WTC11 (cell line): Measurements from ENCODE around the gene LINC01488. TPM values are rescaled to one million over a fixed set of nuclear protein-coding genes. Genes with fewer than 3 reads are reported as not detected.

Experiments
- ATAC-seq: fragments of 200-7000 bp; cut with Tn5 transposase; 2 replicates; pipeline ENCODE4 v1.10.0; 2021; ENCODE audit warnings: mild to moderate bottlenecking, moderate library complexity
- CTCF ChIA-PET: fragments of 300-600 bp; sonication (Branson Sonifier 250); formaldehyde crosslinking; loops from one replicate; lab custom pipeline; 2021; ENCODE audit warnings: antibody characterized with exemption; lab: Charles Lee
- POLR2A ChIA-PET: fragments of 350-600 bp; sonication (Branson Sonifier 250); formaldehyde crosslinking; loops from one replicate; lab custom pipeline; 2021; ENCODE audit warnings: antibody characterized with exemption; lab: Charles Lee
- DNase-seq: peaks from one replicate; pipeline ENCODE4 v3.0.0; 2021; ENCODE audit warnings: low spot score
- H3K27ac Mint-ChIP-seq: 2 replicates; pipeline ENCODE4 v1.8.0; 2021; ENCODE audit warnings: mixed read lengths
- H3K27me3 Mint-ChIP-seq: 2 replicates; pipeline ENCODE4 v1.8.0; 2021; ENCODE audit warnings: low read depth, mild to moderate bottlenecking, moderate library complexity, mixed read lengths
- H3K36me3 Mint-ChIP-seq: 2 replicates; pipeline ENCODE4 v1.8.0; 2021; ENCODE audit warnings: mixed read lengths
- H3K4me1 Mint-ChIP-seq: 2 replicates; pipeline ENCODE4 v1.8.0; 2022; ENCODE audit warnings: mixed read lengths
- H3K4me3 Mint-ChIP-seq: 2 replicates; pipeline ENCODE4 v1.8.0; 2021; ENCODE audit warnings: mild to moderate bottlenecking, moderate library complexity, mixed read lengths
- H3K9me3 Mint-ChIP-seq: 2 replicates; pipeline ENCODE4 v1.8.0; 2021; ENCODE audit warnings: mixed read lengths
- ARID4B ChIP-seq: sonication (generic); formaldehyde crosslinking; IDR thresholded peaks from 2 replicates; pipeline ENCODE4 v1.8.0; 2023; ENCODE audit warnings: missing genetic modification reagents, mild to moderate bottlenecking, borderline replicate concordance
- CBFB ChIP-seq: sonication (generic); formaldehyde crosslinking; IDR thresholded peaks from 2 replicates; pipeline ENCODE4 v1.8.1; 2022; ENCODE audit warnings: mild to moderate bottlenecking, low read depth, missing genetic modification reagents
- CTCF ChIP-seq: fragments of 200-600 bp; IDR thresholded peaks from 2 replicates; pipeline ENCODE4 v1.8.0; 2022; ENCODE audit warnings: antibody characterized with exemption
- ETV6 ChIP-seq: sonication (generic); formaldehyde crosslinking; IDR thresholded peaks from 2 replicates; pipeline ENCODE4 v1.8.1; 2022; ENCODE audit warnings: mild to moderate bottlenecking, missing genetic modification reagents
- FOXJ3 ChIP-seq: sonication (generic); formaldehyde crosslinking; IDR thresholded peaks from 2 replicates; pipeline ENCODE4 v1.9.0; 2021; ENCODE audit warnings: missing genetic modification reagents, mild to moderate bottlenecking, borderline replicate concordance
- HMGA2 ChIP-seq: fragments of 250-450 bp; sonication (Bioruptor Pico); IDR thresholded peaks from 2 replicates; pipeline ENCODE4 v1.4.0; 2021; ENCODE audit warnings: mild to moderate bottlenecking, moderate library complexity
- IRF1 ChIP-seq: sonication (generic); formaldehyde crosslinking; IDR thresholded peaks from 2 replicates; pipeline ENCODE4 v1.8.0; 2023; ENCODE audit warnings: missing genetic modification reagents
- IRF2 ChIP-seq: sonication (generic); formaldehyde crosslinking; IDR thresholded peaks from 2 replicates; pipeline ENCODE4 v1.8.0; 2022; ENCODE audit warnings: low read depth, missing genetic modification reagents, borderline replicate concordance
- NFE2L1 ChIP-seq: sonication (generic); formaldehyde crosslinking; IDR thresholded peaks from 2 replicates; pipeline ENCODE4 v1.8.1; 2023; ENCODE audit warnings: missing genetic modification reagents
- NFYB ChIP-seq: sonication (generic); formaldehyde crosslinking; conservative IDR thresholded peaks from 2 replicates; pipeline ENCODE4 v1.8.0; 2022; ENCODE audit warnings: low read depth, missing genetic modification reagents
- NR3C1 ChIP-seq: sonication (generic); formaldehyde crosslinking; conservative IDR thresholded peaks from 2 replicates; pipeline ENCODE4 v1.8.1; 2023; ENCODE audit warnings: low read depth, mild to moderate bottlenecking, missing genetic modification reagents
- ZMAT4 ChIP-seq: fragments of 250-450 bp; sonication (Bioruptor Pico); IDR thresholded peaks from 2 replicates; pipeline ENCODE4 v1.9.0; 2021; ENCODE audit warnings: mild to moderate bottlenecking
- ZNF219 ChIP-seq: sonication (generic); formaldehyde crosslinking; IDR thresholded peaks from 2 replicates; pipeline ENCODE4 v1.8.0; 2023; ENCODE audit warnings: missing genetic modification reagents, mild to moderate bottlenecking, borderline replicate concordance
- ZNF416 ChIP-seq: fragments of 250-450 bp; sonication (Bioruptor Pico); IDR thresholded peaks from 2 replicates; pipeline ENCODE4 v1.9.0; 2021; ENCODE audit warnings: mild to moderate bottlenecking, inconsistent platforms
- total RNA-seq: library from RNA; stranded (reverse); gene quantifications from 3 replicates; pipeline ENCODE4 v1.2.3, GENCODE V29; 2021
- TF ChIP-seq, protein P1 (sequence below): sonication (generic); formaldehyde crosslinking; IDR thresholded peaks from 2 replicates; pipeline ENCODE4 v1.8.1; 2022; ENCODE audit warnings: missing genetic modification reagents, borderline replicate concordance
- TF ChIP-seq, protein P2 (sequence below): sonication (generic); formaldehyde crosslinking; IDR thresholded peaks from 2 replicates; pipeline ENCODE4 v1.8.1; 2023; ENCODE audit warnings: mild to moderate bottlenecking, missing genetic modification reagents
- TF ChIP-seq, protein P3 (sequence below): sonication (generic); formaldehyde crosslinking; IDR thresholded peaks from 2 replicates; pipeline ENCODE4 v1.8.0; 2022; ENCODE audit warnings: mild to moderate bottlenecking, missing genetic modification reagents
- TF ChIP-seq, protein P4 (sequence below): sonication (generic); formaldehyde crosslinking; IDR thresholded peaks from 2 replicates; pipeline ENCODE4 v1.8.0; 2022; ENCODE audit warnings: mild to moderate bottlenecking, missing genetic modification reagents

Gene LINC01488
- total RNA-seq, 1 experiment from 2014 or later = not detected

DNA sequence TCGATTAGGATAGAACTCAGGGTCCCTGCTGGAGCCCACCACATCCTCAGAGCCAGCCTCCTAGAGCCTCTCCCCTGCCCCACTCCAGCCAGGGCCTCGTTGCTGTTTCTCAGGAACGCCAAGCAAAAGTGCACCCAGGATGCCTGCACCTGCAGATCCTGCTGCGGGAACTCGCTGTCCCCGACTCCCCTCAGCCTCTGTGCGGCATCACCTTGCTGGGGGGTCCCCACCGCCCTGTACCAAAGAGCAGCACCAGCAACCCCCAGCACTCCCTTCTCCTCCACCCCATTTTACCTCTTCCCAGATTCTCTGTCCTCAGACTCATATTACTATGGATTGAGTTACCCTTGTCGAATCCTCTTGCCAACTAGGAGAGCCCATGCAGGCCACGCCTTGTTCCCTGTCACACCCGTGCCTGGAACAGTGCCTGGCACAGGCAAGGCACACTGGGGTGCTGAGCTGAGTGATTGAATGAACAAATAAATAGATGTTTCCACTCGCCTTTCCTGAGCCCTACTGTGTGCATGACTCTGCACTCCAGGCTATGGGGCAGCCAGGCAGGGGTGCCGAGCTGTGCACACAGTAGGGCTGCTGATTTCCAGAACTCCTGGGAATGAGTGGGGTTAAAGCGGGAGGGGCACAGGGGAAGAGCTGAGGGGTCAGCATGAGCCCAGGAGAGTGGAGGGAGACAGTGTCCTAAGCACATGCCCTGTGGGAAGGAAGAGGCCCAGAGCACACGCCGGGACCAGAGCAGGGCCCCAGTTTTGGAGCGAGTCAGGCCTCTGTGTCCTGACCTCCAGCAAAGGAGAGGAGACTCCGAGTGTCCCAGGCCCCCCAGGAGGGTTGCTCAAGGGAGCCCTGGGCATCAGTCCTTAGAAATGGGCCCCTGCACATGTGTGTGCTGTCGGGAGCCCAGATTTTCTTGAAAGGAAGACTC lies 44.3 kb downstream of the LINC01488 start (continued):
- TF ChIP-seq ARID4B (CRISPR knock-in tag) (no peak), ETV6 (CRISPR knock-in tag) (no peak), HMGA2 (CRISPR knock-in tag) (no peak), ZNF416 (CRISPR knock-in tag) (no peak), ZMAT4 (CRISPR knock-in tag) (no peak), IRF2 (CRISPR knock-in tag) (no peak), NFYB (CRISPR knock-in tag) (no peak), CTCF (no peak), NR3C1 (no peak), FOXJ3 (CRISPR knock-in tag) (no peak)
- TF ChIP-seq, protein P1, sequence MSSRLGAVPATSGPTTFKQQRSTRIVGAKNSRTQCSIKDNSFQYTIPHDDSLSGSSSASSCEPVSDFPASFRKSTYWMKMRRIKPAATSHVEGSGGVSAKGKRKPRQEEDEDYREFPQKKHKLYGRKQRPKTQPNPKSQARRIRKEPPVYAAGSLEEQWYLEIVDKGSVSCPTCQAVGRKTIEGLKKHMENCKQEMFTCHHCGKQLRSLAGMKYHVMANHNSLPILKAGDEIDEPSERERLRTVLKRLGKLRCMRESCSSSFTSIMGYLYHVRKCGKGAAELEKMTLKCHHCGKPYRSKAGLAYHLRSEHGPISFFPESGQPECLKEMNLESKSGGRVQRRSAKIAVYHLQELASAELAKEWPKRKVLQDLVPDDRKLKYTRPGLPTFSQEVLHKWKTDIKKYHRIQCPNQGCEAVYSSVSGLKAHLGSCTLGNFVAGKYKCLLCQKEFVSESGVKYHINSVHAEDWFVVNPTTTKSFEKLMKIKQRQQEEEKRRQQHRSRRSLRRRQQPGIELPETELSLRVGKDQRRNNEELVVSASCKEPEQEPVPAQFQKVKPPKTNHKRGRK = no peak
- TF ChIP-seq, protein P2, sequence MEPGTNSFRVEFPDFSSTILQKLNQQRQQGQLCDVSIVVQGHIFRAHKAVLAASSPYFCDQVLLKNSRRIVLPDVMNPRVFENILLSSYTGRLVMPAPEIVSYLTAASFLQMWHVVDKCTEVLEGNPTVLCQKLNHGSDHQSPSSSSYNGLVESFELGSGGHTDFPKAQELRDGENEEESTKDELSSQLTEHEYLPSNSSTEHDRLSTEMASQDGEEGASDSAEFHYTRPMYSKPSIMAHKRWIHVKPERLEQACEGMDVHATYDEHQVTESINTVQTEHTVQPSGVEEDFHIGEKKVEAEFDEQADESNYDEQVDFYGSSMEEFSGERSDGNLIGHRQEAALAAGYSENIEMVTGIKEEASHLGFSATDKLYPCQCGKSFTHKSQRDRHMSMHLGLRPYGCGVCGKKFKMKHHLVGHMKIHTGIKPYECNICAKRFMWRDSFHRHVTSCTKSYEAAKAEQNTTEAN = no peak
- TF ChIP-seq, protein P3, sequence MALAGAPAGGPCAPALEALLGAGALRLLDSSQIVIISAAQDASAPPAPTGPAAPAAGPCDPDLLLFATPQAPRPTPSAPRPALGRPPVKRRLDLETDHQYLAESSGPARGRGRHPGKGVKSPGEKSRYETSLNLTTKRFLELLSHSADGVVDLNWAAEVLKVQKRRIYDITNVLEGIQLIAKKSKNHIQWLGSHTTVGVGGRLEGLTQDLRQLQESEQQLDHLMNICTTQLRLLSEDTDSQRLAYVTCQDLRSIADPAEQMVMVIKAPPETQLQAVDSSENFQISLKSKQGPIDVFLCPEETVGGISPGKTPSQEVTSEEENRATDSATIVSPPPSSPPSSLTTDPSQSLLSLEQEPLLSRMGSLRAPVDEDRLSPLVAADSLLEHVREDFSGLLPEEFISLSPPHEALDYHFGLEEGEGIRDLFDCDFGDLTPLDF (CRISPR knock-in tag) = no peak
- TF ChIP-seq, all 79 proteins: peak for 0

- no peak for TF ChIP-seq IRF1 (CRISPR knock-in tag)
- no peak for TF ChIP-seq NFE2L1 (CRISPR knock-in tag)
- TF ChIP-seq NFYB (CRISPR knock-in tag) = no peak
- TF ChIP-seq CBFB (CRISPR knock-in tag) = no peak
- TF ChIP-seq, protein P4, sequence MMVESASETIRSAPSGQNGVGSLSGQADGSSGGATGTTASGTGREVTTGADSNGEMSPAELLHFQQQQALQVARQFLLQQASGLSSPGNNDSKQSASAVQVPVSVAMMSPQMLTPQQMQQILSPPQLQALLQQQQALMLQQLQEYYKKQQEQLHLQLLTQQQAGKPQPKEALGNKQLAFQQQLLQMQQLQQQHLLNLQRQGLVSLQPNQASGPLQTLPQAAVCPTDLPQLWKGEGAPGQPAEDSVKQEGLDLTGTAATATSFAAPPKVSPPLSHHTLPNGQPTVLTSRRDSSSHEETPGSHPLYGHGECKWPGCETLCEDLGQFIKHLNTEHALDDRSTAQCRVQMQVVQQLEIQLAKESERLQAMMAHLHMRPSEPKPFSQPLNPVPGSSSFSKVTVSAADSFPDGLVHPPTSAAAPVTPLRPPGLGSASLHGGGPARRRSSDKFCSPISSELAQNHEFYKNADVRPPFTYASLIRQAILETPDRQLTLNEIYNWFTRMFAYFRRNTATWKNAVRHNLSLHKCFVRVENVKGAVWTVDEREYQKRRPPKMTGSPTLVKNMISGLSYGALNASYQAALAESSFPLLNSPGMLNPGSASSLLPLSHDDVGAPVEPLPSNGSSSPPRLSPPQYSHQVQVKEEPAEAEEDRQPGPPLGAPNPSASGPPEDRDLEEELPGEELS = no peak
- no peak for TF ChIP-seq ZNF219 (CRISPR knock-in tag)
- no peak overlapping the region for H3K4me3 Mint-ChIP-seq
Measured at GRCh38 chr11:69526453-69526810, 45.0 kb downstream of the LINC01488 start.

More at GRCh38 chr11:69526453-69526810, 45.0 kb downstream of the LINC01488 start:
- no peaks in the 10 kb centered on the region for H3K9me3 Mint-ChIP-seq
- peaks cover 48% of the 10 kb centered on the region for H3K4me1 Mint-ChIP-seq
- H3K27ac Mint-ChIP-seq = no peak overlapping the region
- no peaks in the 10 kb centered on the region for H3K36me3 Mint-ChIP-seq
- ChIA-PET POLR2A (no interaction called here), CTCF (no interaction called here)
- DNase-seq = no peak
- ATAC-seq = no peak
- peaks cover 4% of the 10 kb centered on the region for H3K27me3 Mint-ChIP-seq
